HL-60/S4 (cell line): Measurements from ENCODE around the gene BANF2.

Experiments used
- in situ Hi-C: fragments of 300-500 bp; cut with MboI; formaldehyde crosslinking; loops from 2 replicates; pipeline ENCODE4 v1.14.3; 2022; ENCODE audit warnings: low sequenced_read_pairs

BANF2 gene

DNA sequence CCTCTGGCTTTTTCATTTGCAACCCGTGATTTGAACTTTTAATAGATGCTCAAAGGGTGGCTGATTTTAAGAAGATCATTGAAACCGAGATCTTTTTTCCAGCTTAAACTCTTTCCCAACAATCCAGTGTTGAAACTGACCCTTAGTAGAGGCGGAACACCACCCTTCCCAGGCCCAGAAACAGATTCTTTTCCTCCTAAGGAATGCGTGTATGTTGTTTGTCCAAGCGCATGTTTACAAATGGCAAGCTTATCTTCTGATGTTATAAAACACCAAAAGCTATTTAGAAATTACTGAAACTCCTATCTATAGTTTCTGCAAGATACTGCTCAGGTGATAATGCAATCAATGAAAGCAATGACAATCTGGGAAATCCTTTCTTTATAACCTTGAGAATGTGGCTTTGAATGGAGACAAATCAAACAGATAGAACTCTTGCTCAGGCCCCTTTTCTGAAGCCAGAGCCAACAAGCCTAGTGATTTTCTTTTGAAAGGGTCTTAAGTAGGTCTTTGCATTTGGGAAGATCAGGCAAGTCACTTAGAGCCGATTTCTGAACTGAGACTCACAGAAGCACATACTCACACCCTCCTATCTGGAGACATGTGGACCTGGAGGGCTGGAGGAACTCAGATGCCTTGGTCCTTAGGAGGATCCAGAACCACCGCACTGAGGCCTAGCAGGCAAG lies 9.1 kb downstream of the BANF2 start:
- in situ Hi-C loops: no loop called here

DNA sequence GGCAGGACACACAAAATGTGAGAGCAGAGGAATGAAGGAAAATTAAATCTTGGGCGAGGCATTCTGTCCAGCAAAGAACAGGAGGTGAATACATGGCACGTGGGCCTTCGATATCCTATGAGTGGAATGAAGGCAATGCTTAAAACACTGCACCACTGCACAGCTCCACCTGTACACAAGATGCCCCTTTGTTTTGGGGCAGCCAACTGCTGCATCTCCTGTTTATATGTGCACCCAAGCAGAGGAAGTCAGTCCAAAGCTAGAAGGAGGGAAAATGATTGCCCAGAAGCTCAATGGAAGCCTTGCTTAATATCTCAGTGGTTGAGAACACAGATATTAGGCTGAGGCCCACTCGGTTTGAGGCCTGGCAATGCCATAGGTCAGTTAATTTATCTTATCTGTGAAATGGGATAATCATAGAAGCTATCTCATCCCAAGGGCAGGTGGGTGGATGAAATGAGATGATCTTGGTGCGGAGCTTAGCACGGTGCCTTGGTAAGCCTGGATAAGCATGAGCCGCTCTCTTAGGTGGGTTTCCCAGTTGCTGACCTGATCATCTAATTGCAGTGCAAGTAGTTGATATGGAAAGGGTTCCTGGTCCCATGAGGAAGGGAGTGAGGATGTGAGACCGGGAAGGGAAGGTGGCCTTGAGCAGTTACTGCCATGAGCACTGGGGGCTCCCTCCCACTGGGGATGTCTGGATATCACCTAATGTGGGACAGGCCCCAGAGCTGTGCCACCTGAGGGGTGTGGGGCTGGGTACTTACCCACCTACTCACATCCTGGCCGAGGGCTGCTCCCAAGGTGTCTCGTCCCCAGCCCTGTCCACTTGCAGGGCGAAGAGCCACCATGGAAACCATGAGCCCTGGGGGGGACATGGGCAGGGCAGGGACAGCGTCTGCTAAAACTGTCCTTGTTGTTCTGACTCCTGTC lies 9.9 kb downstream of the BANF2 start:
- in situ Hi-C loops: no loop called here

DNA sequence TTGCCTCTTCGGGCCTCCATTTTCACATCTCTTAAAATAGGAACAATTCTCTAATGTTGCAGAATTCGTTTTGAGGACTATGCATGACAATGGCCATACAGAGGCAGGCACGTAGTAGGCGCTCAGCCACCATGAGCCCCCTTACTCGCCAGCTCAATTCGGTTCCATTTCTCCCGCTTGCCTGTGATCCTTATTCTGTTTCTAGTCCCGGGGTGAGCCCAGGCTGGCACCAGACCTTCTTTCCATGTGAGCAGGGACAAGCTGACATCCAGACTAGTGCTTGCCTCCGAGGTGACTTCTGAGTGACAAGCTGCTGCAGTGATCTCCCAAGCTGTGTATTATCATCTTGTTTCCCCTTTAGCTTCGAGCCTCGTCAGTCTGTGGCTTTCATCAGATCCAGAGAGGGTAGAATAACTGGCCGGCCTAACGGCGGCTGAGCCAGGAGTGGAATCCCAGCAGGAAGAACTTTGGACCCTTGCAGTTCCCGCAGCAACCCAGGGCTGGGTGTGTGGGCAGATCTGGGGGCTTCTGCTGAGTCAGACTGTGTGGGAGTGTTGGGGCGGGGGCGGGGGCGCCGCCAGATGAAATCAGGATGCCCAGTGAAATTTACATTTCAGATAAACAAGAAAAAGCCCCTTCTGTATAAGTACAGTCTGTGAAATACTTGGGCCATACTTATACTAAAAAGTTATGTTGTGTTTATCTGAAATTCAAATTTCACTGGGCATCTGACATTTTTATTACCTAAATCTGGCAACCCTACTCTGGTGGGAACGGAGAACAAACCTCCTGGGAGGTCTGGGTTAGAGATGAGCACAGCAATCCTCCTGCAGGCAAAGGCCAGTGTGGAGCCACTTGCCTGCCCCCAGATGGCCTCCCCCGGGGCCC lies 10.9 kb downstream of the BANF2 start:
- in situ Hi-C loops: no loop called here

DNA sequence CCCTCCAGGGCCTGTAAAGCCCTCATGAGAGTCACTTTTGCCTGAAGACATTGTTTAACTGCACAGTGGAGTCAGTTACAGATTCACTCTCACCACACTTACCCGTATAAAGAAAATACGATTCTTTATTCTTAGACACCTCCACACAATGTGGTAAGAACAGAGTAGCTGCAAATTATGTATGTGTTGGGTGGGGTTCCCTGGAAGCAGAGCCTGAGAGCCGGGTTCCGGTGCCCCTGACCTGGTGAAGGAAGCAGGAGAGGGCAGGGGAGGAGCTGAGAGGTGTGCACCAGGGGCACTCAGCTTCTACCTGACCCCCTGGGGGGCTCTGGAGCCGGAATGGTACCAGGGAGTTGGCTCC lies 11.5 kb downstream of the BANF2 start:
- in situ Hi-C loops: no loop called here

DNA sequence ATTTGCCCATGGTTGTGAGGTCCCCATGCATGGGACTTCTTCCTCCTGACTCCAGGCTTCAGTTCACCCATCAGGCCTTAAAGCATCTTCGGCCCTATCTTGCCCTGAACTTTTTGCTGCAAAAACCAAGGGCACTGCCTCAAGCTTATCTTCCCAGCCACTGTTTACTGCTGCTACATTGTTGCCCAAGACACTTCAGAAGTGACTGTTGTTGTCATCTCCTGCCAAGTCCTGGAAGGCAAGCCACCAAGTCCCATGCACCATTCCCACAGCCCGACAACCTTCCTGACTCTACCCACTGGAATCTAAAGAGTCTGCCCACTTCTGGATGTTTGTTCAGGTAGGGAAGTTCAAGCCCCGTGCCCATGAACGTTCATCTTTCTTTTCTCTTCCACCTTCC lies 12.4 kb downstream of the BANF2 start:
- in situ Hi-C loops: no loop called here

DNA sequence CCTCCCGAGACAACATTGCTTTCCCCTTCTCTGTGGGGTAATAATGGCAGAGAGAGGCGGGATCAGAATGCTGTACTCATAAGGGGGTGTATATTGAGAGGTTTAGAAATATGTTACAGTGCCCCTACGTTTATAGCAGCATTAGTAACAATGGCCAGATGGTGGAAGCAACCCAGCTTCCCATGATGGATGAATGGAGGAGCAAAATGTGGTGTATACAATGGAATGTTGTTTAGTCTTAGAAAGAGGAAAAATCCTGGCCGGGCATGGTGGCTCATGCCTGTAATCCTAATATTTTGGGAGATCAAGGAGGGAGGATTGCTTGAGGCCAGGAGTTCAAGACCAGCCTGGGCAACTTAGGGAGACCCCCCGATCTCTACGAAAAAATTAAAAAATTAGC lies 12.9 kb downstream of the BANF2 start:
- in situ Hi-C loops: no loop called here

DNA sequence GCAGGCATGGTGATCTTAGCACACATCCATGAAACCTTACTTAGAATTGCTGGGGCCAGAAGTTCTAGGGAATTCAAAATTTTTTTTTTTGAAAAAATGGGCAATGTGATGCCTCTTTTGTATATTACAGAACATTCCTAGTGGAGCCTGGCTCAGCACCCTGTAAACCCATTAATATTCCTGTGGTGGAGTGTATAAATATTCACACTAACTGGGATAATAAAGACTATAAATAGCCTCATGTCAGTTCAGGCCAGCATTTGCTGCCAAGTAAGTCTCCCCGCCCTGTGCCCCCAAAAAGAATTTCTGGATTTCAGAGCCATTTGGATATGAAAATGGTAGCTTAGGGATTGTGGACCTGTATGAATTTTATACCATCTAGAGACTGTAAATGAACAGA lies 14.8 kb downstream of the BANF2 start:
- in situ Hi-C loops: no loop called here

DNA sequence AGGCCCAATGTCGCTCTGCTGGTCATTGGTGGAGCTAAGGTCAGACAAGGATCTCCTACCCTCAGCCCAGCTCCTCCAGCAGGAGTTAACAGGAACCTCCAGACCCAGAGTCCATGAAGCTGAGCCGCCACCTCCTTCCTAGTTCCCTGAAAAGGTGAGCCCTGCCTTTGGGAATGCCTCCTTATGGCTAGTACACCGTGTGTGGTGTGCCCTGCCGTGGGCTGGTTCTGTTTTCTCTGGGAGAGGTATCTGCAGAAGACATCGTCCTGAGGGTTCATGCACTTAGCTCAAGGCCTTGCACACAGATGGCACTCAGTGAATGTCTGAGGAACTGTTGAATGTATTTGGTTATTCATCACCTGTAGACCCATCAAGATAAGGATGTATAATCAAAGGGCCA lies 15.3 kb downstream of the BANF2 start:
- in situ Hi-C loops: no loop called here

DNA sequence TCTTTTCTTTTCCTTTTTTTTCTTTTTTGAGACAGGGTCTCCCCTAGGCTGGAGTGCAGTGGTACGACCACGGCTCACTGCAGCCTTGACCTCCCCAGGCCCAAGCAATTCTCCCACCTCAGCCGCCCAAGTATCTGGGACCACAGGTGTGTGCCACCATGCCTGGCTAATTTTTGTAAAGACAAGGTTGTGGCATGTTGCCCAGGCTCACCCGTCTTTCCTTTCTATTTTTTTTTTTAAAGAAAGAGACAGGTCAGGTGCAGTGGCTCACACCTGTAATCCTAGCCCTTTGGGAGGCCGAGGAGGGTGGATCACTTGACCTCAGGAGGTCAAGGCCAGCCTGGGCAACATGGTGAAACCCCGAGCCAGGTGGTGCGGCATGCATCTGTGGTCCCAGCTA lies 16.6 kb downstream of the BANF2 start:
- in situ Hi-C loops: no loop called here

DNA sequence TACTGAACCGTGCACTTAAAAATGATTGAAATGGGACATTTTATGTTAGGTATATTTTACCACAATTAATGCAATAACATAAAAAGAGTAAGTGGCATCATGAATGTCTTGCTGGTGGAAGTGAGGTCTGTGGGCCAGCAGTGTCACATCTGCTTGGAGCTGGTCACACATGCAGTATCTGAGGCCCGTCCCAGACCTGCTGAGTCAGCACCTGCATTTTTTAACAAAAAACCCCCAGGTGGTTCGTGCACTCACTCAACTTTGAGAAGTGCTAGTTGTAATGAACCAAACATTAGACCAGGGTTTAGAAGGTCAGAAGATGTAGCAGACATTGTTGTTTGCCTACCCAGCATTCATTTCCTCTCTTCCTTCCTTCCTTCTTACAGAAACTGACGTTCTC lies 21.0 kb downstream of the BANF2 start:
- in situ Hi-C loops: no loop called here

DNA sequence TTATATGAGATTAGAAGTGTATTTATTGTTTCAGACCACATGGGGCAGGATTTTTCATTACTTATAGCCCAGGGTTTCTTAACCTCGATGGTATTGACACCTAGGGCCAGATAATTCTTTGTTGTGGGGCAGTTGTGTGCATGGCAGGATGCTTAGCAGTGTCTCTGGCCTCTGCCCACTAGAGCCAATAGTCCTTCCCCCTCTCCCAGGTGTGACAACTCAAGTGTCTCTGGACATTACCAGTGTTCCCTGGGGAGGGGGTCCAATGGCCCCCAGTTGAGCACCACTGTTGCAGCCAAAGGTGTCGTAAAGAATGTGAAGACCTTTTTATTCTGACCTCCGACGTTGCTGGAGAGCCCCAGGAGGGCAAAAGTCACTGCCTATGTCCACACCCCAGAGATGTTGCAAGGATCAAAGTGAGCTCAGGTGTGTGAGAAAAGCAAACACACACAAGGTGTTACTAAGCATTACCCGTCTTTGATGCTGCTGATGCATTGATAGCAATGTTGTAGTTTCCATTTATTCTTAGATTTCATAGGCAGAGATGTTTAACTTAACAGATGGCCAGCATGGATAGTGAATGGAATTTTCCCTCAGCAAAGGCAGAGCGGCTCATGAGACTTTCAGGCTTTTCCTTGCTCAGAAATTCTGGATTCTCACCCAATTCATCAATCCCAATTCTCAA lies 22.2 kb downstream of the BANF2 start:
- in situ Hi-C loops: no loop called here

DNA sequence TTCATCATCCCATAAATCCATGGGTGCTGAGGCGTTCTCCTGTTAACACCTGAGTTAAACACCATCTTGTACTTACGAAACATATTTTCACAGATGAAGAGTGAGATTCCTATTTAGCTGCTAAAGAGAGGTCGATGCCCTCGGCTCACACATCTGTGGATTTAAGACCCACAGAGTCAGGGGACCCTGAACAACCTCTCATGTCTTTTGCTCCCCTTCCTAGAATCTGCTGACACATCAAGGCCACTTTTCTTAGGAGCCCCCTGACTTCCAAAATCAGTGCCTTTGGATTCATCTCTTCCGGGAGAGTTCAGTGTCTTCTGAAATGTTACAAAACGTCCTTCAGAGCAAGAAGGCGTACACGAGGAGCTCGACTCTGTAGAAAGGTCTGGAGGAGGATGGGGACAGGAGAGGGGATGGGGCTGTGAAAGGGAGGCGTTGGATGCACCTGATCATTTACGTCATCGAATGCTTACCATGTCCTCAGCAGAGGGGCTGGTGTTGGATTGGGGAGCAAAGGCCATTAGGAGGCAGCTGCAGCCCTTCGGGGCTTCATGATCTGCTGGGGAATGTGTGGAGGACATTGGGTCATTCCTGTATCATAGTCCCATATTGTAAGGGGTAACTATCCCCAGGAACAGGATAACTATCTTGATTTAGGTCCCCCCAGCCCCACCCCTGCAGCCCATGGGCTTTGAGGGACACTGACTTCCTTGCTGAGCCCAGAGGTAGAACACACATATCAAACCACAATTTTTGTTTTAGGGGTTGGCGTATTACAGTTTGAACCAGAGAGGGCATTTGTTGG lies 22.9 kb downstream of the BANF2 start:
- in situ Hi-C loops: no loop called here

DNA sequence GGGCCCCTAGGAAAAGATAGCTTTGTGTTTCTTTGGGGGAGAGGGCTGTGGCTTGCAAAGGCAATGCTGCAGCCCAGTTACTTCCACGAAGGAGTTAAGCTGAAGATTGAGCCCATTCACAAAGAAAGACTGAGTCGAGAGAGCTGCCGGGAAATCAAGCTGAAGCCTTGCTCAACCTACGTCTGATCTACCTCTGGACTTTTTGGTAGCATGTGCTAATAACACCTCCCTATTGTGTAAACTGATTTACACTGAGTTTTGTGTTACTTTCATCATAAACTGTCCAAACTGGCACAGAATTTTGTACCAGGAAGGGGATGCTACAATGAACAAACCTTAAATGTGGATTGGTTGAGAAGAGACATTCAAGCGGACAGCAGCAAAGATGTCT lies 23.5 kb downstream of the BANF2 start:
- in situ Hi-C loops: no loop called here

DNA sequence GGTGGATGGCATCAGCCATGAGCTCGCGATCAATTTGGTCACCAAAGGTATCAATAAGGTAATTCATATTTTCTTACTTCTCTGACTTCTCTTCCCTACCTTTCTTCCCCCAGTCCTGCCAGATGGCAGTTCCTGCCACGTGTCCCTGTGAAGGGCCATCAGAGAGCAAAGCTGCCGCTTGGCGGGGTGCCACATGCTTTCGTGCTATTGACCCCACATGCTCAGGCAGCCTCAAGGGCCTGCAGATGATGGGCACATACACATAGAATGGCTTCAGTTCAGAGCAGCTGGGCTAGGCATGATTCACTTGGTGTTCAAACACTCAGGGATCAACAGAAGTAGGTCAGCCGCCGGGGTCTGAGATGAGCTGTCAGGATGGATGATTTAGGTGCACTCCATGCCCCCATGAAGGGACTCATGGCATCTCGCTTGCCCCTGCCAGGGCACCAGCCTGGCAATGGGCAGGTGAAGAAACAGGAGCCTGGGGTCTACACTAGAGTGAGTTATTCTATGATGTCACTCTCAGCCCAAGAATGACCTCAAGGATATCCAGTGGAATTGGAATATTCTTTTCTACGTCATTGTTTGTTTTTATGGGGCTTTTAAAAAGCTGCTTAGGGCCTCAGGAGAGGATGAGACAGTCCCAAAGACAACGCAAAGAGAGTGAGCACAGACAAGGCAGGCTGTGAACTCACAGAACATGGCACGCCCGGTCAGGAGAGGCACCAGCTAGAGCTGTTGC lies 25.5 kb downstream of the BANF2 start:
- in situ Hi-C loops: no loop called here

DNA sequence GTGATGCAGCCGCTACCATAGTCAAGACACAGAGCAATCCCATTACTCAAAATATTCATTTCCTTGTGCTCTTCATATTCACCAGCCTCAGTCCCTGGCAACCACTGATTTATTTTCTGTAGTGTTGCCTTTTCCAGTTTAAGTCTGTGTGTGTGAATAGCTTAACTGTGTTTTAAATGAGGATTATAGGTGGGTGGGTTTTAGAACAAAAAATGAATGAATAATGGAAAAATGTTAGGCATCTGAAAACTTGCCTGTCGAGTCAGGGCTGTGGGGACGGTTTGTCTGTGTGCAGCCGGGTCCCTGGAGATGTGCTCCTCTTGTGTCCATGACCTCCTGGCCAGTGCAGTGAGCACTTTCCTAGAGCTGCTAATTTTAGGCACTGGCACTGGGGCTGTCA lies 27.1 kb downstream of the BANF2 start:
- in situ Hi-C loops: no loop called here

DNA sequence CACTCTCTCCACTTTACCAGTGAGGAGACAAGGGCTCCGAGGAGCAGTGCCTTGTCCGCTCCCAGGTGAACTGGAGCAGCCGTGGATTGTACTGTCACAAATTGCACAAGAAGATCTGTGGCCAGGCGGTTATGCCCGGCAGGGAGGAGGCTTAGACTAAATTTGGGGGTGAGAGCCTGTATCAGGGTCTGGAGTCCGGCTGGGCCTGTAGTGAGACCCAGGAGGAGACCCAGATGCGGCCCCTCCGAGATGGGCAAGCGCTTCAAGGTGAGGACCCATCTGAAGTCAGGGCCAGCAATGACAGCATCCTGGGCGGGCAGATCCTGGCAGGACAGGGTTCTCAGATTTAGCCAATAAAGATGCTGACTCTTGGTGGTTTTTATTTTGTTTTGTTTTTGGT lies 27.6 kb downstream of the BANF2 start:
- in situ Hi-C loops: no loop called here

DNA sequence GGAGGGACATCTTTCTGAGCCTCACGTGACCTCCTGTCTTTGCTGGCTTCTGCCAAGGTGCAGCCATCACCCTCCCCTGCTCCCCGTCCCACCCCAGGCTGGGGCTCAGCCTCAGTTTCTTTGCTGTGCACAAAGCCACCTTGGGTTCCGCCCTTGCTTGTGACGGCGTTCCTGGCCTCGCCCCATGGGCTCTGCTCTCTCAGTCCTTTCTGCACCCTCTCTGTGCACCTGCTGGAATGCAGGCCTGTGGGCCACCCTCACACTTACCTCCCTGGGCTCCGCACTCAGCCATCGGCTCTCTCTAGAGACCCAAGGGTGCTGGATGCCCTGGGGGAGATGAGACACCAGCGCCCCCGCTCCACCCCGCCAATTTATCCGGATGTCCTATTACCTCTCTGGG lies 28.3 kb downstream of the BANF2 start:
- in situ Hi-C loops: no loop called here

DNA sequence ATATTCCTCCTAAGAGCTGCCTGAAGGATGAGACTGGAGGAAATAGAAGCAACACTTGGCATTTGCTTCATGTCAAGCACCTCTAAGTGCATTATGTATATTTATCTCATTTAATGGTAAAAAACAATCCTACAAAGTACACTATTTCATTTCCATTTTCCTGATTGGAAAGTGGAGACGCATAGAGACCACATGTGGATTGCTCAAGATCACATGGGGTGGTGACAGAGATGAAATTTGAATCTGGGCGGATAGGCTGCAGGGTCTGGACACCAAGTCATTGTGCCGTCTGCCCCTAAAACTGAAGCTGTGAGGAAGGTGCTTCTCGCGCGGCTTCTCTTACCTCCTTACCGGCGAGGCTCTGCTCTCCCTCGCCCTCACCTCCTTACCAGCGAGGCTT lies 30.3 kb downstream of the BANF2 start:
- in situ Hi-C loops: no loop called here

DNA sequence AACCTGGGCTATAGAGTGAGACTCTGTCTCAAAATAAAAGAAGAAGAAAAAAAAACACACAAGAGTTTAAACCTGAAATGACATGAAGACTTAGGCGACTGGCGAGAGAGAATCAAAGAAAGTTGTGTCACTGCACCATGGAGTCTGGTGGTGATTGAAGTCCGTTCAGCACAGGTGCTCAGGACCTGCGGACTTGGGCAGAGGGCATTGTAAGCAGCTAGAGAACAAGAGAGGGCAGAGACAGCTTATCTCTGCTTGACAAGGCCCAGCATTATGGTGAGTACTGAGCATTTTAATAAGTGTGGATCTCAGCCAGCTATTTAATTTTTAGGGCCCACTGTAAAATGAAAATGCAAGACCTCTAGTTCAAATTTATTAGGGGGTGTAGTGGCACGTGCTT lies 31.5 kb downstream of the BANF2 start:
- in situ Hi-C loops: no loop called here
